ENCODE data around the gene RAB7A.
"Not testable (repeated sequence)": the region's sequence is repeated elsewhere in the genome, so short reads cannot be mapped to it uniquely, and the experiment has no call there.

The RAB7A gene

DNA sequence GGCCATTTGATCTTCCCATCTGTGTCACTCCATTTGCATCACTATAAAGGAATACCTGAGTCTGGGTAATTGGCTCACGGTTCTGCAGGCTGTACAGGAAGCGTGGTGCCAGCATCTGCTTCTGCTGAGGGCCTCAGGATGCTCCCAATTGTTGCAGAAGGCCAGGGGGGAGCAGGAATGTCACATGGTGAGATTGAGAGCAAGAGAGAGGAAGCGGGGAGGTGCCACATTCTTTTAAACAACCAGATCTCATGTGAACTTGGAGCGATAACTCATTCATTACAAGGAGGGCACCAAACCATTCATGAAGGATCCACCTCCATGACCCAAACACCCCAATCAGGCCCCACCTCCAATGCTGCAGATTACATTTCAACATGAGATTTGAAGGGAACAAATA is 13.1 kb upstream of the RAB7A start:
- DNase-seq, result no peak

DNA sequence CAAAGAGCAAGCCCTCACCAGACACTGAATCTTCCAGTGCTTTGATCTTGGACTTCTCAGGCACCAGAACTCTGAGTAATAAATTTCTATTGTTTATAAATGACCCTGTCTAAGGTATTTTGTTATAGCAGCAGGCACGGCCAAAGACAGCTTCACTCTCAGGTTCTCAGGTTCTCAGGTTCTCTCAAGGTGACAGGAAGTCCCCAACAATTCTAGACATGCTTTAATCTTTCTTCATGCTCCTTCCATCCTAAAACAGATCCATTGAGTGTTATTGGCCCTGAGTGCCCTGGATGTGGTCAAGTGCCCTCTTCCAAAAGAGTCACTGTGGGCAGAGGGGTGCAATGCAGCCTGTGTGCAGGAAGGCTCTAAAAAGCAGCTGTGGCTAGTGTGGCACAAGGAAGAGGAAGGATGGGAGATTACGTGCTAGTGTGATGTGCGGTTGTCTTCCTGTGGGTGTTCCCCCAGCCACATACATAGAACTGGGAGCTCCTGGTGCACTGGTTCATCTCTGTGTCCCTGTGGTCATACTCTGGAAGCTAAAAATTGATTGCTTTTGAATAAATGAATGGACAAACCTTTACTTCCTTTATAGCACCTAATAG is 11.0 kb upstream of the RAB7A start:
- peak; percentile 37 for DNase-seq

DNA sequence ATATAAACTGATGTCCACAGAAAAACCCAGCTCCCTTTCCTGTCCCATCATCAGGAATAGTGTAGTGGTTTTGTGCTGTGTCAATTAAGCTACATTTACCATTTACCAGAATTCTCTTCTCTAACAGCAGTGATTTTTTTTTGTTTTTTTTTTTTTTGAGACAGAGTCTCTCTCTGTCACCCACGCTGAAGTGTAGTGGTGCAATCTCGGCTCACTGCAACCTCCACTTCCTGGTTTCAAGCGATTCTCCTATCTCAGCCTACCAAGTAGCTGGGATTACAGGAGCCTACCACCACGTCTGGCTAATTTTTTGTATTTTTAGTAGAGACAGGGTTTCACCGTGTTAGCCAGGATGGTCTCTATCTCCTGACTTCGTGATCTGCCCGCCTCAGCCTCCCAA is 7.1 kb upstream of the RAB7A start:
- not testable (repeated sequence) for DNase-seq

DNA sequence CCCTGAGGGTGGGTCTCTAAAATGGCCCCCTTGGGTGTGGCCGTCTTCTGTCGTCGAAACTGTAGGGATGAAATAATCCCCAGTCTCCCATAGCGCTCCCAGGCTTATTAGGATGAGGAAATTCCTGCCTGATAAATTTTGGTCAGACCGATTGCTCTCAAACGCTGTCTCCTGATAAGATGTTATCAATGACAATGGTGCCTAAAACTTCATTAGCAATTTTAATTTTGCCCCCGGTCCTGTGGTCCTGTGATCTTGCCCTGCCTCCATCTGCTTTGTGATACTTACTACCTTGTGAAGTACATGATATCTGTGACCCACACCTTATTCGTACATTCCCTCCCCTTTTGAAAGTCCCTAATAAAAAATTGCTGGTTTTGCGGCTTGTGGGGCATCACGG is 5.1 kb upstream of the RAB7A start:
- no peak for DNase-seq

DNA sequence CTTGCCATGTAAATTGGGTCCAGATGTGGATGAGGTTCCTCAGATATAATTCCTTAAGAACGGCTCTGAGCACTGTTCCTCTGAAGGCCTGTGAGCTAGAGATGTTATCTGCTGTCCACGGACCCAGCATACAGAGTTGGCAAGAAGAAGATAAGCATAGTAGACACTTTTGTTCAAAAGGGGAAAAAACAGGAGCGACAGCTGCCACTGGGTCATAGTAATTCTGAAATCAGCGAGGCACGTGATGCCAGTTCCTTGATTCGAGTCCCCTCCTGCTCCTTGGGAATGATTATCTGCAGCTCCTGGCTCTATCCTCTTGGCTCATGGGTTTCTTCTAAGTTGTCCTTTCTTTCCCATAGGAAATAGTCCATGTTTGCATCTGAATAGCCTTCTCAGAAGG is 2.5 kb upstream of the RAB7A start:
- DNase-seq, result no peak

DNA sequence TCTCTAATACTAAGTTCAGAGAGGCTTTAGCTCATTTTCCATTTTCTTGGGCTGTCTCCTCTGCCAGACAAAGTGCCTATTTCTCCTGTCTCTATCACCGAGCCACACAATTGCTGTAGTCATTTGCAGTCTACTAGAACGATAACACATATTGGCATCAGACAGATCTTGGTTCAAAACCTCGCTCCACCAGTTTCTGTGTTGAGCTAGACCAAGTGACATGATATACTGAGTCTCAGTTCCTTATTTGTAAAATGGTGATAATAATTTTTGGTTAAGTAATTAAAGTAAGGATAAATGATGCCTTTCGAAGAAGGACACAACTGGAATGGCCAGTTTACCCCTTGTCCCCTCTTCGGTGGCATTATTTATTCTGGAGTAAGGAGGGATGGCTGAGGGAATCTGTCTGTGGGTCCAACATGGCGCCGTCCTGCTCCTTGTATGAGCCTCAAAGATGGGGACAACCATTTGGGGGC is 398 bp upstream of the RAB7A start:
- DNase-seq, result no peak

DNA sequence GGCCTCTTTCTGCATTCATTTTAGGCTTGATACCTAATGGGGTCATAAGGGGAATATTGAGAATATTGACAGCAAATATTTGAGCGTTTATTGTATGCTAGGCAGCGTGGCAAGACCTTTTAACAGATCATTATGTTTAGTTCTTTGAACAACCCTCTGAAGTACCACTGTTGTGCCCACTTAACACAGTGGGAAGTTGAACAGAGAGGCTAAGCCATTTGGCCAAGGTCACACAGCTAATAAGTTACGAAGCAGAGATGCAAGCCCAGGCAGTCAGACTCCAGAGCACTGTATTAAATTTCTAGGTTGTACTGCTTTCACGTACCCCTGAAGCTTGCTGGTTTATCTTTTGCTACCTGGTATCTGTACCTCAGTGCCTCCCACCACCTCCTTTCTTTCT is 1.1 kb downstream of the RAB7A start:
- no peak for DNase-seq

DNA sequence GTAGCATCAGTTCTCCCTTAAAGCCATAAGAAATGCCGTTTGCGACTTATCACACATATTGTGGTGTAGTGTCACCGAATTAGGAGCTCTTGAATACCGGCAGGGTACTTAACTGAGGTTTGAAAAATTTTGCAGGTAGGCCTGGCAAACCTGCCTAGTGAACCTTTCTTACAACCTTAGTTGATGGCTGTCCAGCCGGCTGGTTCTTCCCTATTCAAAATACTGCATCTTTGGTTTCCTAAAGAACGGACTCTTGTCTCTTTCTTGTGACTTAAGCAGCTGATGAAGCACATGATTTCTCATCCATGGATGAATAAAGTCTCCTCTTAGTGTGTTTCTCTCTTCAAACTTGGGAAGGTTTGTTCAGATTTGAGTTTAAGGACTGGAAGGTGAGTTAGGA is 1.5 kb downstream of the RAB7A start:
- no peak for DNase-seq

DNA sequence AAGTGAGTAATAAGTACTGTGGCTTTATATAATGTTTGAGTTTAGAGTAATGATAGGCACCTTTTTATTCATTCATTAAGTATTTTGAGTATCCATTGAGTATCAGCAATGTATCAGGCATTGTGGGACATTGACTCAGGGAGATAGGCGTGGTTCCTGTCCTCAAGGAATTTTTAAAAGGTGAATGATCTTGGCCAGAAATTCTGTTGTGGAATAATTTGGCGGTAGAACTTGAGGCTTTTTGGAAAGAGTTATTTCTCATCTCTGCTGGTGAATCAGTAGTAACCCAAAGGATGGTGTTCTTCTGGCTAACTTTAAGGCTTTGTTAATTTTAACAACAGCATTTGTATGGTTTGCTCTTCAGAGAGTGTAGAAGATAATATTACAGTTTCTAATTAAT is 2.0 kb downstream of the RAB7A start:
- no peak for DNase-seq

DNA sequence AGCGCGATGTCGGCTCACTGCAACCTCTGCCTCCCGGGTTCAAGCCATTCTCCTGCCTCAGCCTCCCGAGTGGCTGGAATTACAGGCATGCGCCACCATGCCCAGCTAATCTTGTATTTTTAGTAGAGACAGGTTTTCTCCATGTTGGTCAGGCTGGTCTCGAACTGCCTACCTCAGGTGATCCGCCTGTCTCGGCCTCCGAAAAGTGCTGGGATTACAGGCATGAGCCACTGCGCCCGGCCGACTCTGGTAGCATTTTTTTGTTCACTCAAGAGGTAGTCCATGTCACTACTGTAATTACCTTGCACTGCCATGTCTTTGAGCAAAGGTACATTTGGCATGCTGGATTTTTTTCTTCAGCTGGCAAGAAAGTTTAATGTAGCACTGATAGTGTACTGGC is 2.5 kb downstream of the RAB7A start:
- not testable (repeated sequence) for DNase-seq

DNA sequence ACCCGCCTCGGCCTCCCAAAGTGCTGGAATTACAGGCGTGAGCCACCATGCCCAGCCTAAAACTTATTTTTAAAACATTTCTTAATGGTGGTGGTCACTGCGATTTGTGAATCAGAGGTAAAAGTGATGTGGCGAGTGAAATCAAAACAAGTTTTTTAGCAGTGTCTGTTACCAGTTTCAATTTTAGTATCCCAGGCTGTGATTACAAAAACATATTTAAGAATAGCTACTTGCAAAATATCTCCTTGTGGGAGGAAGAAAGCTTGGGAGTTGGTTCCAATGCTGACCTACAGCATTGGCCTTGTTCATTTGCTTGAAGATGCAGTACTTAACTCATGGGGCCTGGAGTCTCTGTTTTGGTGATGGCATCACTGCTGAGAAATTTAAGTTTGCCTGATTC is 4.5 kb downstream of the RAB7A start:
- DNase-seq, result no peak

DNA sequence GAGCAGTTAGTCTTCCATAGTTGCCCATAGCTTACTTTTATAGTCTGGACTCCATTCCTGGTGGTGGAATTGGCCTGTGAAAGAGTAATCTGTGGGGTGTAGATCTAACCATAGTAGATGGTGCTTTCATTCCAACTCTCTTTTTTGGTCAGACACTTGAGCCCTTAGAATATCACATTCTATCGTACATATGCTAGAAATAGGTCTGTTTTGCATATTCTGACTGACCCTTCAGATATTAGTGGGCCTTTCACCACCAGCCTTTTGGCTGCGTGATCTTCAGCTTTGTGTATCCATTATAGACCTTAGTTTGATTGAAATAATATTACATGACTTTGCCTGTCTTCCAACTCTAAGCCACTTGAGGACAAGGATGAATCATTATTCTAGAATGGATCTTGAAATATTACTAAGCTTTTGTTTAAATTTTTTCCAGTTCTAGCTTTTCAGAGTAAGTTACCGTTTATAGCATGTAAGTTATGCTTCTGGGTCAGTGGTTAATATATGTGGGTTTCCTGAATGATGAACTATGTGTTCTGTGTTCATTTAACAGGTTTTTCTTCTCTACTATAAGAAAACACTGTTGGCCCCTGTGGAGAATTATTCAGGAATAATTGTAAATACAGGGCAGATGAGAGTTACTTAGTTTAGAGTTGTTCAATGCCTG is 8.7 kb downstream of the RAB7A start:
- DNase-seq, result no peak

DNA sequence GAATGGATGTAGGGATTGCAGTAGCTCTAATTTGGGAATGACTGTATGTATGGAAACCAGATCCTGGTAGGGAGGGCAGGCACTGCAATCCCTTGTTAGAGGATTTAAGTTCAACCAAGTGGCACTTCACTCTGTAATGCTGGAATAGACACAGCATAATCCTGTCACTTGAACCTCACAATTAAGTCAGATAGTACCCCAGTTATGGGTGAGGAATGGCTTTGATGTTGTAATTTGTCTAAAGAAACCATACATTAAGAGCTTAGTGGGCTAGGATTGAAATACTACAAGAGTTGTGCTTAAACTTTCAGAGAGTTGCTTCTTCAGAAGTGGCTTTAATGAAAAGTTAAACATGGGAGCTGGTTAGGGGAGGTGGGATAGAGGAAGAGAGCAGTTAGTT is 9.3 kb downstream of the RAB7A start:
- no peak for DNase-seq

DNA sequence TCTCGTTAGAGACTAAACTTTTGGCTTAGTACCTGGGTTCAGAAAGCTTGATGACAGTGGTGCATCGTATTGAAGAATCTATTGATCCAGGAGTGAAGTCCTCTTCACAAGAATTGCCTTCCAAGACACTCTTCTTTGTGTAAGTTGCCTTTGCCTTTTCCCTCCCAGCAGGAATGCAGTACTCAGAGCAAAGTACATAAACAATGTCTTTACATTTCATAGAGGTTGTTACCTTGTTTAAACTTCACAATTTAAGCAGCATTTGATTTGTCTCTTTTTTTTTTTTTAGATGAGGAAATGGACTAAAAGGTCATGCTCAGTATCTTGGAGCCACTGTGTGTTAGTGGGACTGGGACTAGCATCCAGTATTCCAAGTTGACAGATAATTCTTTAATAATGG is 9.9 kb downstream of the RAB7A start:
- no peak for DNase-seq

DNA sequence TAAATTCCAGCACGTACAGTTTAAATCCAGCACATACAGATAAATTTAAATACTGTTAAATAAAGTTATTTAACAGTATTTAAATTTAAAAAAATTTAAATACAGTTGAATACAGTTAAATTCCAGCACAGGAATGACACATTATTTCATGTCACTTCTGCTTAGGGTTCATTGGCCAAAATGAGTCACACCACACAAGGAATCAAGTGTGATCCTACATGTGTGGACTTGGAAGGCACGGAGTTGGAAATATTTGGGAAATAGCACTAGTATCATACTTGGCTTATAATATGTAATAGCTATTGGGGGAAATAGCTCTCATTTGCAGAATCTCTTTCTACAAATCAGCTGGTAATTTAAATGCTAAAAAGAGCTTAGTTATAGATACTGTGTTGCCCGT is 10.6 kb downstream of the RAB7A start:
- DNase-seq, result no peak

DNA sequence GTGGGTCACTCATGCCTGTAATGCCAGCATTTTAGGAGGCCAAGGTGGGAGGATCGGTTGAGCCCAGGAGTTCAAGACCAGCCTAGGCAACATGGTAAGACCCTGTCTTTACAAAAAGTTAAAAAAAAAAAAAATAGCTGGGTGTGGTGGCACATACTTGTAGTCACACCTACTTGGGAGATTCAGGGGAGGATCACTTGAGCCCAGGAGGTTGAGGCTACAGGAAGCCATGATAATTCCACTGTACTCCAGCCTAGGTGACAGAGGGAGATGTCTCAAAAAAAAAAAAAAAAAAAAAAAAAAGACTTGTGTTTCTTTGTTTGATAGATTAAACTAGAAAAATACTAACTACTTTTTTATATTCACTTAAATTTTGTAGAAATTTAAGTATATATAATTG is 14.6 kb downstream of the RAB7A start:
- DNase-seq, result no peak

DNA sequence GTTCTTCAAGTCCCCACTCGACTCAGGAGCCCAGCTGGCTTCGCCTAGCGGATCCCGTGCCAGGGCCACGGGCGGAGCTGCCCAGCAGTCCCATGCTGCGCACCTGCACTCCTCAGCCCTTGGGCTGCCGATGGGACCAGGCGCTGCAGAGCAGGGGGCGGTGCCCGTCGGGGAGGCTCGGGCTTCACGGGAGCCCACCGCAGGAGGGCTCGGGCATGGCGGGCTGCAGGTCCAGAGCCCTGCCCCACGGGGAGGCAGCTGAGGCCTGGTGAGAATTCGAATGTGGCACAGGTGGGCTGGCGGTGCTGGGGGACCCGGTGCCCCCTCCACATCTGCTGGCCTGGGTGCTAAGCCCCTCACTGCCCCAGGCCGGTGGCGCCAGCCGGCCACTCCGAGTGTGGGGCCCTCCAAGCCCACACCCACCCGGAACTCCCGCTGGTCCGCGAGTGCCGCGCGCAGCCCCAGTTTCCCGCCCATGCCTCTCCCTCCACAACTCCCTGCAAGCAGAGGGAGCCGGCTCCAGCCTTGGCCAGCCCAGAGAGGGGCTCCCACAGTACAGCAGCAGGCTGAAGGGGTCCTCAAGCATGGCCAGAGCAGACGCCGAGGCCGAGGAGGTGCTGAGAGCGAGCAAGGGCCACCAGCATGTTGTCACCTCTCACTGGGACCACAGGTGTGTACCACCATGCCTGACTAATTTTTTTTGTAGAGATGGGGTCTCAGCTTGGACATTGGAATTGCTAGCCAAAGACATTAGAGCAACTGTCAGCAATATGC is 17.0 kb downstream of the RAB7A start:
- DNase-seq, result no peak

DNA sequence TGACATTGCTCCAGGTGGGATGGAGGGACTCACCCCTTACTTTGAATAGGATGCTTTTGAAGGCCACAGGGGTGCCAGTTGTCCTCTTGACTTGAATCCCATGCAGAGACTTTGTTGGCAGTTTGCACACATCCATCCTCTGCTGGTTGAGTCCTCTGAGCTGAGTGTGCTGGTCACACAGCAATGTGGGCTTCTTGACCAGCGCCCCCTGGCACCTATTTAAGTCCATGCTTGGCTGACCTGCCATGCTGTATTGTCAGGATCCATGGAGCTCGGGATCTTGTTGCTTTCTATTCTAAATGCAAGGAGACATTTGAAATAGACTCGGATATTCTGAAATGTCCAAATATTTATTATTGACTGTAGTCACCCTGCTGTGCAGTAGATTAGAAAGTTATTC is 19.8 kb downstream of the RAB7A start:
- DNase-seq, result no peak

DNA sequence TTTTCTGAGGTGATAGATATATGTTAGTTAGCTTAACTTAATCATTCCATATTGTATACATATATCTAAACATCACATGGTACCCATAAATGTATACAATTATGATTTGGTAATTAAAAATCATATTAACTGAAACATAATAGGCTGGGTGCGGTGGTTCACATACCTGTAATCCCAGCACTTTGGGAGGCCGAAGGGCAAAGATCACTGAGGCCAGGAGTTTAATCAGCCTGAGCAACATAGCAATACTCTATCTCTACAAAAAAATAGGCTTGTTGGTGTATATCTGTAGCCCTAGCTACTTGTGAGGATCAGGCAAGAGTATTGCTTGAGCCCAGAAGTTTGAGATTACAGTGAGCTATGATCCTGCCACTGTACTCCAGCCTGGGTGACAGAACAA is 20.9 kb downstream of the RAB7A start:
- no peak for DNase-seq

DNA sequence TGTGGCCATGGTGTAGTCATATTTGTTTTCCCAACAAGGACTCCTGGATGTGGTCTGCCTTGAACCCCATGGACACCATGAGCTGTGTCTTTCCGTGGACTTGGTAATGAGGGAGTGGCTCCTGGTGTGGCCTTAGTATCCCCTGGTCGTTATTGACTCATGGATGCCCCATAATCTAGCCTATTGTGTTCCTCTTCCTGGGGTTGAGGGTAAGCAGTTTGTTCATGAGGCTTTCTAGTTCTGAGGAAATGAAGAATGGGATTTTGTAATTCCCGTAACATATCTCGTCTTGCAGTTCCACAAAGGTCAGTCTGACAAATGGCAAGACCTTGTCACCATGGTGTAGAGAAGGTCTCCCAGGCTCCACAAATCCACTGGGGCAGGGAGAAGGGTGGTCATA is 22.6 kb downstream of the RAB7A start:
- no peak for DNase-seq

DNA sequence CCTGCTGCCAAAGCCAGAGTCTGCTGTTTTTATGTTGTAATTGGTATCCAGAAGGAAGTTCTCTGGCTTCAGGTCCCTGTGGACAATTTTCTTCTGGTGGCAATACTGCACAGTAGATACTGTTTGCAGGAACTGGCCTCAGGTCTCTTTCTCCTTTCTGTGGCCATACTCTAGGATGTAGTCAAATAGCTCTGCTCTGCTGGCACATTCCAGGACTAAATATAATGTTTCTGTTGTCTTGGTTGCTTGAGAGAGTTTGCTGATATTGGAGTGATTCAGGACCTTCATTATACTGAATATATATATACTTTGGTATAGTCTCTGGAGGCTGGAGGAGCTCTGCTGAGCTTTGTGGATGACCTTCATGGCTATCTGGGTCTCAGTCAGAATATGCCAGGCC is 23.1 kb downstream of the RAB7A start:
- DNase-seq, result no peak

DNA sequence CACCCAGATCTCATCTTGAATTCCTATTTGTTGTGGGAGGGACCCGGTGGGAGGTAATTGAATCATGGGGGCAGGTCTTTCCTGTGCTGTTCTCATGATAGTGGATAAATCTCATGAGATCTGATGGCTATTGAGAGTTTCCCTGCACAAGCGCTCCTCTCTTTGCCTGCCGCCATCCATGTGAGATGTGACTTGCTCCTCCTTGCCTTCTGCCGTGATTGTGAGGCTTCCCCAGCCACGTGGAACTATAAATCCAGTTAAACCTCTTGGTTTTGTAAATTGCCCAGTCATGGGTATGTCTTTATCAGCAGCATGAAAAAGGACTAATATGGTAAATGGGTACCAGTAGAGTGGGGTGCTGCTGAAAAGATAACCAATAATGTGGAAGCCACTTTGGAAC is 23.6 kb downstream of the RAB7A start:
- DNase-seq, result not testable (repeated sequence)

DNA sequence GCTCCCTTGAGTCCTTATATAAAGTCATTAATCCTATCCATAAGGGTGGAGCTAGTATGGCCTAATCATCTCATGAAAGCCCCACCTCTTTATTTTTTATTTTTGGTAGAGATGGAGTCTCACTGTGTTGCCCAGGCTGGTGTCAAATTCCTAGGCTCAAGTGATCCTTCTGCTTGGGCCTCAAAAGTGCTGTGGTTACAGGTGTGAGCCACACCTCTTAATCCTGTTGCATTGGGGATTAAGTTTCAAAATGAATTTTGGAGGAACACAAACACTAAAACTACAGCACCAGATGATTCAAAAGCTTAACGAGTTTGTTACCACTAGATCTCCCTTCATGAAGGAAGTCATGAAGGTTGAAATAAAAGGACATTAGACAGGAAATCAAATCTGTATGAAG is 27.7 kb downstream of the RAB7A start:
- no peak for DNase-seq

DNA sequence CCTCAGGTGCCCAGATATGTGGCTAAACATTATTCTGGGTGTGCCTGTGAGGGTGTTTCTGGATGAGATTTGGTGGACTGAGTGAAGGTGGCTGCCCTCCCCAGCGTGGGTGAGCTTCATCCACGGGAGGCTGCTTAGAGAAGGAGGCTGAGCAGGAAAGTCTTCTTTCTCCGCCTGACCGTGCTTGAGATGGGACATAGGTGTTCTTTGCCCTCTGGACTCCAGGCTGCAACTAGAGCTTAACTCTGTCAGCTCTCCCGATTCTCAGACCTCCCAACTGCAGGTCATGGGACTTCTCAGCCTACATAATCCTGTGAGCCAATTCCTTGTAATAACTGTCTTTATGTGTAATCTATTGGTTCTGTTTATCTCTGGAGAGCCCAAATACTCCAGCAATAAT is 34.1 kb downstream of the RAB7A start:
- no peak for DNase-seq
